ENCODE results near the gene DVL2. TPM values are rescaled to one million over a fixed set of nuclear protein-coding genes. Genes with fewer than 3 reads are reported as not detected.

DVL2 gene
- total RNA-seq, 4 donors from 2014 or later: 5.1 to 83.2 (median 53.5) TPM

DNA sequence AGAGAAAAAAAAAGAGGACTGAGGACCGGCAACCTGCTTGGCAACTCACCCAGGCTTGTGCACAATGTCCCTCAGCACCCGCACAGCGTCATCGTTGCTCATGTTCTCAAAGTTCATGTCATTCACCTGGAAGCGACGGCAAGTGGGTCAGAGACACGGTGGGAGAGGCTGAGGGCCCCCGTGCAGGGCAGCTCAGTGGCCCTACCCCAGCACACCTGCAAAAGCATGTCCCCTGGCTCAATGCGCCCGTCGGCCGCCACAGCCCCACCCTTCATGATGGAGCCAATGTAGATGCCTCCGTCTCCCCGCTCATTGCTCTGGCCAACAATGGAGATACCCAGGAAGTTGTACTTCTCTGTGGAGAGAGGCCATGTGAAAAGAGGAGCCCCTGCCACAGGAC is 5.4 kb downstream of the DVL2 start:
- H3K4me1 ChIP-seq: peaks cover 4% of the 10 kb centered on the region in 2 donors
- intact Hi-C loops (cut with DNase I; ENCODE audit: low total_unique reads): no loop called here
- H3K36me3 ChIP-seq: no peaks in the 10 kb centered on the region

DNA sequence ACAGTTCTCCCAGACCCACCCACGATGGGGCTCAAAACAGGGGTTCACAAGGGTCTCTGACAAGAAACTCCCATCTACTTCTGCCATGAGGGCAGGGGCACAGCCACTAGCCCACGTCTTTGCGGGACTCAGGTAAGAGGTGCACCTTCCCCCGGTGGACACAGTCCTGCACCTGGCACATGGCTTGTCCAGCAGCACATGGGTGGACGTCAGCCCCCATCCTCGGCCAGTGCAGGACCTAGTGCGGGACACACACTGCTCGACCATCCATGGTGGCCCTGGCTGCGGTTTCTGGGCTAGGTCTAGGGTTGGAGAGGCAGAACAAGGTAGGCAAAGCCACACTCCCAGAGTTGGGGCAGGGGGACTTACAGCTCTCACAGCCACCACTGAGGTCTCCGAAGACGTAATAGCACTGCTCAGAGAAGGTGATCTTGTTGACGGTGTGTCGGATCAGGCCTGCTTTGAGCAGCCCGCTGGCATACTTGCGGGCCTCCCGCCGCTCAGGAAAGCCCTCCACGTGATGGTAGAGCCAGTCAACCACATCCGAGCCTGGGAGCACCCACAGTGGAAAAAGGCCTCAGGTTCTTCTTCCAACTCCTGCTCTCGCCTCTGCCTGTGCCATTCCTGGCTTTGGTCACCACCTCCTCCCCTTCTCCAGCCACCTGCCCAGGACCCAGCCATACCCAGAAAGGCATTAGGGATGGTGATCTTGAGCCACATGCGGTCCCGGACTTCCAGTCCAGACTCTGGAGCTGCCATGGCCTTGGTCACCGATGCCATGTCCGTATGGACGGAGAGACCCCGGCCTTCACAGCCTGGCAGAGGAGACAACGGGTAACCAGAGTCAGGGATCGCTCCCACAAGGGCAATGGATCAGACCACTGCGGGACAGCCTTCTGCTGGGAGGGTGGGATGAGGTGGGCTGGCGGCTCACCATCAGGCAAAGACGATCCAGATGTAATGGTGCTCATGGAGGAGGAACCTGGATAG is 7.3 kb downstream of the DVL2 start:
- Histone ChIP-seq H3K36me3 (no peaks in the 10 kb centered on the region), H3K27ac (no peak overlapping the region)

More for the DNA sequence above, 5.4 kb downstream of the DVL2 start:
- no peak for TF ChIP-seq POLR2A (IDR thresholded peaks at IDR 0.05)
- TF ChIP-seq, protein P1, sequence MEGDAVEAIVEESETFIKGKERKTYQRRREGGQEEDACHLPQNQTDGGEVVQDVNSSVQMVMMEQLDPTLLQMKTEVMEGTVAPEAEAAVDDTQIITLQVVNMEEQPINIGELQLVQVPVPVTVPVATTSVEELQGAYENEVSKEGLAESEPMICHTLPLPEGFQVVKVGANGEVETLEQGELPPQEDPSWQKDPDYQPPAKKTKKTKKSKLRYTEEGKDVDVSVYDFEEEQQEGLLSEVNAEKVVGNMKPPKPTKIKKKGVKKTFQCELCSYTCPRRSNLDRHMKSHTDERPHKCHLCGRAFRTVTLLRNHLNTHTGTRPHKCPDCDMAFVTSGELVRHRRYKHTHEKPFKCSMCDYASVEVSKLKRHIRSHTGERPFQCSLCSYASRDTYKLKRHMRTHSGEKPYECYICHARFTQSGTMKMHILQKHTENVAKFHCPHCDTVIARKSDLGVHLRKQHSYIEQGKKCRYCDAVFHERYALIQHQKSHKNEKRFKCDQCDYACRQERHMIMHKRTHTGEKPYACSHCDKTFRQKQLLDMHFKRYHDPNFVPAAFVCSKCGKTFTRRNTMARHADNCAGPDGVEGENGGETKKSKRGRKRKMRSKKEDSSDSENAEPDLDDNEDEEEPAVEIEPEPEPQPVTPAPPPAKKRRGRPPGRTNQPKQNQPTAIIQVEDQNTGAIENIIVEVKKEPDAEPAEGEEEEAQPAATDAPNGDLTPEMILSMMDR (IDR thresholded peaks at IDR 0.05): no peak
- no peaks in the 10 kb centered on the region for H3K27me3 ChIP-seq
- H3K4me3 ChIP-seq: no peak overlapping the region
- H3K27ac ChIP-seq: no peak overlapping the region
- H3K9me3 ChIP-seq: no peaks in the 10 kb centered on the region
- no peak for DNase-seq

DNA sequence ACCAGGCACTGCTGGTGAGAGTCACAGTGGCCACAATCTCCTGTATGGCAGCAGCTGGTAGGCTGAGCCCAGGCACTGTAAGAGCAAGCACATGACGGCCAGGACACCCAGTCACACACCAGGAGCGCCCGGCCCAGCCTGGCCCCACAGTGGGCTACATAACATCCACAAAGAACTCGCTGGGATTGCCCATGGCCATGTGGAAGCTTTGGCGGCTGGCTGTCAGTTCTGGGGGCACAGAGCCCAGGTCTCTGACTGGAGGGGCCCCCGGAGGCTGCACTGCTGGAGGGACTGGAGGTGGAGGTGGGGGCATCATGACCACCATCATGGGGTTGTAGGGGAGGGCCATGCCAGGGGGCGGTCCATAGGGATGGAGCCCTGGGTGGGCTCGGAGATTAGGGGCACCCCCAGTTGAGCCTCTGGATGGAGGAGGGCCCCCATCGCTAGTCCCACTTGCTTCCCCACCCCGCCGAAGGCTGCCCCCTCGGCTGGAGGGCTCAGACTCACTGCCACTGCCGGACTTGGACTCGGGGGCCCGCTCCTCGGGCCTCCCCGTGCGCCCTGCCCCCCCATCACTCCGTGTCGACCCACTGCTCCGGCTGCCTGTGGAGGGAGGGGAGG is 8.5 kb downstream of the DVL2 start:
- Histone ChIP-seq H3K27ac (peak overlapping the region in 1 of 2 donors; percentile 2), H3K27me3 (no peaks in the 10 kb centered on the region), H3K4me1 (no peaks in the 10 kb centered on the region), H3K9me3 (no peaks in the 10 kb centered on the region), H3K36me3 (no peaks in the 10 kb centered on the region), H3K4me3 (no peak overlapping the region)
- DNase-seq: no peak
- TF ChIP-seq, protein P1 (IDR thresholded peaks at IDR 0.05): no peak
- no peak for TF ChIP-seq POLR2A (IDR thresholded peaks at IDR 0.05)
- intact Hi-C loops (cut with DNase I; ENCODE audit: low total_unique reads): no loop called here

More for the DNA sequence above, 7.3 kb downstream of the DVL2 start:
- intact Hi-C loops (cut with DNase I; ENCODE audit: low total_unique reads): no loop called here
- Histone ChIP-seq H3K4me3 (no peak overlapping the region), H3K9me3 (no peaks in the 10 kb centered on the region), H3K27me3 (no peaks in the 10 kb centered on the region), H3K4me1 (peaks cover 0 to 3% of the 10 kb centered on the region in 2 donors)
- DNase-seq: no peak
- TF ChIP-seq POLR2A (IDR thresholded peaks at IDR 0.05): no peak
- TF ChIP-seq, protein P1 (IDR thresholded peaks at IDR 0.05): no peak

DNA sequence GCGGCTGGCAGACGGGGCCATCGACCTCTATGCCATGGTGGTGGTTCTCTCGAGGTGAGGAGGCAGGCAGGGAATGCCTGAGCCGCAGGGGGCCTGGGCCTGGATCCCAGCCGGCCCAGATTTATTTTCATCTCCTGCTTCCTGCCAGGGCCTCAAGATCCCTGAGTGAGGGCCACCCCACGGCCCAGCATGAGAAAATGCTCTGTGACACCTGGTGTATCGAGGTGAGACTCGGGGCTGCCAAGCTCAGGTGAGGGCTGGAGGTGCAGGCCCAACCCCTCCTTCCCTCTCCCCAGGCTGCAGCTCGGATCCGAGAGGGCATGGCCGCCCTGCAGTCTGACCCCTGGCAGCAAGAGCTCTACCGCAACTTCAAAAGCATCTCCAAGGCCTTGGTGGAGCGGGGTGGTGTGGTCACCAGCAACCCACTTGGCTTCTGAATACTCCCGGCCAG is 9.6 kb downstream of the DVL2 start:
- Histone ChIP-seq H3K27me3 (no peaks in the 10 kb centered on the region), H3K4me3 (no peak overlapping the region), H3K4me1 (no peaks in the 10 kb centered on the region), H3K27ac (peak overlapping the region in 1 of 2 donors; percentile 2), H3K36me3 (no peaks in the 10 kb centered on the region), H3K9me3 (no peaks in the 10 kb centered on the region)
- no peak for DNase-seq
- intact Hi-C loops (cut with DNase I; ENCODE audit: low total_unique reads): no loop called here
- TF ChIP-seq POLR2A (IDR thresholded peaks at IDR 0.05): no peak
- TF ChIP-seq, protein P1 (IDR thresholded peaks at IDR 0.05): no peak

DNA sequence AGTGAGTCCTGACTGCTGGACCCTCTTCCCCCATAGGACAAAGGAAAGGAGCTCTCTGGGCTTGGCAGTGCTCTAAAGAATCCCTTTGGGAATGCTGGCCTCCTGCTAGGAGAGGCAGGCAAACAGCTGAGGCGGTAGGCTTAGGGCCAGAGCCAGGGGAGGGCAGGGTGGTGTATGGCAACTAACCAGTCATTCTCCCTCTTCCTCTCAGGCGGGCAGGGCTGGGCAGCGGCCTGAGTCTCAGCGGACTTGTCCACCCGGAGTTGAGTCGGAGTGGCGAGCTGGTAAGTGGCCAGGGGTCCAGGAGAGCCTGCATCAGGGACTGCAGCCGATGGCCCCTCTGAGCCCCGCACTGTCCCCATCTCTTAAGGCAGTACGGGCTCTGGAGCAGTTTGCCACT is 10.2 kb downstream of the DVL2 start:
- no peak overlapping the region for H3K27ac ChIP-seq
- no peak overlapping the region for H3K4me3 ChIP-seq
- H3K9me3 ChIP-seq: no peaks in the 10 kb centered on the region
- no peaks in the 10 kb centered on the region for H3K4me1 ChIP-seq
- intact Hi-C loops (cut with DNase I; ENCODE audit: low total_unique reads): no loop called here
- H3K36me3 ChIP-seq: no peaks in the 10 kb centered on the region
- no peaks in the 10 kb centered on the region for H3K27me3 ChIP-seq
- TF ChIP-seq, protein P1 (IDR thresholded peaks at IDR 0.05): no peak
- TF ChIP-seq POLR2A (IDR thresholded peaks at IDR 0.05): no peak
- no peak for DNase-seq
